A673 (cell line): ENCODE results near the gene OTUD6A. TPM values are rescaled to one million over a fixed set of nuclear protein-coding genes. Genes with fewer than 3 reads are reported as not detected.

Experiments used
- BruUV-seq: library from RNA; stranded (reverse); fragments of 400-500 nt; replicated peaks from 2 replicates; lab custom pipeline; 2021; lab: Mats Ljungman, UMichigan
- CTCF ChIA-PET: fragments of 300-600 bp; sonication (Branson Sonifier 250); formaldehyde crosslinking; loops from one replicate; lab custom pipeline; 2022; ENCODE audit warnings: antibody characterized with exemption; lab: Charles Lee
- POLR2A ChIA-PET: fragments of 300-600 bp; sonication (Branson Sonifier 250); formaldehyde crosslinking; loops from one replicate; lab custom pipeline; 2022; ENCODE audit warnings: antibody characterized with exemption; ENCODE audit not compliant: low non-redundant PET; lab: Charles Lee
- DNase-seq: peaks from one replicate; pipeline ENCODE4 v3.0.0-alpha.2; 2015; ENCODE audit warnings: low spot score
- H3K27ac ChIP-seq: fragments of 200-600 bp; sonication (generic); 2 replicates; pipeline ENCODE4 v1.5.1; 2016; ENCODE audit warnings: mixed run types, low read depth, mild to moderate bottlenecking, mixed read lengths, antibody characterized with exemption, low read length; ENCODE audit not compliant: poor library complexity, severe bottlenecking
- H3K27me3 ChIP-seq: fragments of 200-600 bp; sonication (generic); replicated peaks from 2 replicates; pipeline ENCODE4 v1.6.1; 2017; ENCODE audit warnings: mixed run types, low read depth, mild to moderate bottlenecking, mixed read lengths, antibody characterized with exemption, low read length; ENCODE audit not compliant: insufficient read depth, poor library complexity
- H3K36me3 ChIP-seq: fragments of 200-600 bp; sonication (generic); 2 replicates; pipeline ENCODE4 v1.6.1; 2016; ENCODE audit warnings: mixed run types, mild to moderate bottlenecking, mixed read lengths, antibody characterized with exemption, low read length; ENCODE audit not compliant: insufficient read depth, poor library complexity, severe bottlenecking
- H3K4me1 ChIP-seq: fragments of 200-600 bp; sonication (generic); 2 replicates; pipeline ENCODE4 v1.6.1; 2017; ENCODE audit warnings: mixed run types, mild to moderate bottlenecking, mixed read lengths, antibody characterized with exemption, low read length; ENCODE audit not compliant: insufficient read depth, poor library complexity, severe bottlenecking
- H3K4me3 ChIP-seq: fragments of 200-600 bp; sonication (generic); 2 replicates; pipeline ENCODE4 v1.5.1; 2016; ENCODE audit warnings: low read depth, mixed run types, mild to moderate bottlenecking, mixed read lengths, low read length; ENCODE audit not compliant: poor library complexity, severe bottlenecking
- H3K9me3 ChIP-seq: fragments of 200-600 bp; sonication (generic); 2 replicates; pipeline ENCODE4 v1.6.1; 2016; ENCODE audit warnings: mixed run types, low read depth, mild to moderate bottlenecking, mixed read lengths, antibody characterized with exemption, low read length; ENCODE audit not compliant: poor library complexity, severe bottlenecking
- EZH2 ChIP-seq: fragments of 200-600 bp; sonication (generic); IDR thresholded peaks from 2 replicates; pipeline ENCODE4 v1.6.1; 2017; ENCODE audit warnings: borderline replicate concordance, low read depth, mild to moderate bottlenecking, mixed read lengths, antibody characterized with exemption, low read length; ENCODE audit not compliant: poor library complexity, severe bottlenecking
- intact Hi-C: fragments of 100-400 bp; cut with micrococcal nuclease; formaldehyde crosslinking; loops from one replicate; pipeline ENCODE4 v1.10.0; 2022; ENCODE audit not compliant: unreplicated experiment
- total RNA-seq: library from RNA; stranded (reverse); gene quantifications from 2 replicates; pipeline ENCODE4 v1.2.3, GENCODE V29; 2021
- TF ChIP-seq, protein P1 (sequence below): fragments of 300-800, 200-600 bp; sonication (generic); conservative IDR thresholded peaks from 2 replicates; pipeline ENCODE4 v1.5.1; 2017; ENCODE audit warnings: low read depth, mild to moderate bottlenecking, antibody characterized with exemption, low read length, moderate library complexity, mixed read lengths

Gene OTUD6A
- total RNA-seq, 1 experiment from 2014 or later = not detected

DNA sequence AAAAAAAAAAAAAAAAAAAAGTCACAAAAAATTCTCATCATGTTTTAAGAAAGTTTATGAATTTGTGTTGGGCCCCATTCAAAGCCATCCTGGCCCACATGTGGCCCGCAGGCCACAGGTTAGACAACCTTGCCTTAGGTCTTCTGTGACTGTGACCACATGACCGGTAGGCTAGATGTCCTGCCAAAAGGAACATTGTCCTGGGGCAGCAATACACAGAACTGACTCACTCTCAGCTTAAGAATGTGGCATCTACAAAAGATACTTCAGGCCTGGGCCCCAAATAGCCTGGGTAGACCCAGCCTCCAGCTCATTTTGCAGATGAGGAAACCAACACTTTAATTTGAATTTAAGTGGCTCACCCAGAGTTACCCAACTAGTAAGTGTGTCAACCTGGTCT is 22.5 kb upstream of the OTUD6A start:
- Histone ChIP-seq H3K36me3 (no peaks in the 10 kb centered on the region), H3K9me3 (no peaks in the 10 kb centered on the region), H3K4me1 (no peaks in the 10 kb centered on the region), H3K4me3 (no peak overlapping the region), H3K27me3 (no peaks in the 10 kb centered on the region), H3K27ac (no peak overlapping the region)
- no TSS peak for BruUV-seq
- POLR2A ChIA-PET = no interaction called here
- no peak for TF ChIP-seq EZH2
- TF ChIP-seq, protein P1, sequence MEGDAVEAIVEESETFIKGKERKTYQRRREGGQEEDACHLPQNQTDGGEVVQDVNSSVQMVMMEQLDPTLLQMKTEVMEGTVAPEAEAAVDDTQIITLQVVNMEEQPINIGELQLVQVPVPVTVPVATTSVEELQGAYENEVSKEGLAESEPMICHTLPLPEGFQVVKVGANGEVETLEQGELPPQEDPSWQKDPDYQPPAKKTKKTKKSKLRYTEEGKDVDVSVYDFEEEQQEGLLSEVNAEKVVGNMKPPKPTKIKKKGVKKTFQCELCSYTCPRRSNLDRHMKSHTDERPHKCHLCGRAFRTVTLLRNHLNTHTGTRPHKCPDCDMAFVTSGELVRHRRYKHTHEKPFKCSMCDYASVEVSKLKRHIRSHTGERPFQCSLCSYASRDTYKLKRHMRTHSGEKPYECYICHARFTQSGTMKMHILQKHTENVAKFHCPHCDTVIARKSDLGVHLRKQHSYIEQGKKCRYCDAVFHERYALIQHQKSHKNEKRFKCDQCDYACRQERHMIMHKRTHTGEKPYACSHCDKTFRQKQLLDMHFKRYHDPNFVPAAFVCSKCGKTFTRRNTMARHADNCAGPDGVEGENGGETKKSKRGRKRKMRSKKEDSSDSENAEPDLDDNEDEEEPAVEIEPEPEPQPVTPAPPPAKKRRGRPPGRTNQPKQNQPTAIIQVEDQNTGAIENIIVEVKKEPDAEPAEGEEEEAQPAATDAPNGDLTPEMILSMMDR = no peak
- no peak for DNase-seq
- intact Hi-C loops = loop anchor here (10.0 kb wide), 1 partner anchor 615 kb away; no protein-coding TSS in a partner anchor
- CTCF ChIA-PET = interaction anchor here (0.6 kb wide), 2 partner anchors 564 to 615 kb away, joined by 3 to 10 read pairs; no protein-coding TSS in a partner anchor

DNA sequence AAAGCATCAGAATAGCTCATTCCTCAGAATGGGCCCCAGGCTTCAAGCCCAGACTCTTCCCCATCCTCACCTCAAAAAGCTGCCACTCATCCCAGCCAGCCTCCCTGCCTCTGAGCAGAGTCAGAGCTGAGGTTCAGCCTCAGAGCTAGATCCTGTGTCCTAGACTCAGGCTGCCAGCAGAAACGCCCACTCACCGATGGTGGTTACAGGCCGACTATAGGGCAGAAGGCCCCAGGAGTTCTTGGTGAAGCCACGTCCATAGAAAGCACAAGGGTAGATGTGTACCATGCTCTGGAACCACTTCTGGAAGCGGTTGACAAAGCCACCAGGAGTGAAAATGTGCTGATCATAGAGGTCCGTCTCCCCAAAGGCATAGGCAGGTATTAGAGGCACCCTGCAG is 20.3 kb upstream of the OTUD6A start:
- H3K4me3 ChIP-seq = no peak overlapping the region
- intact Hi-C loops = no loop called here
- BruUV-seq = no TSS peak
- ChIA-PET POLR2A (interaction anchor here (0.6 kb wide), 2 partner anchors 19 to 207 kb away, joined by 3 read pairs; no protein-coding TSS in a partner anchor), CTCF (interaction anchor here (0.6 kb wide), 1 partner anchor 55 kb away, joined by 4 read pairs; no protein-coding TSS in a partner anchor)
- H3K36me3 ChIP-seq = no peaks in the 10 kb centered on the region
- DNase-seq = no peak
- no peak overlapping the region for H3K27ac ChIP-seq
- no peak for TF ChIP-seq EZH2
- TF ChIP-seq, protein P1 = no peak
- no peaks in the 10 kb centered on the region for H3K4me1 ChIP-seq
- H3K27me3 ChIP-seq = no peaks in the 10 kb centered on the region
- no peaks in the 10 kb centered on the region for H3K9me3 ChIP-seq

DNA sequence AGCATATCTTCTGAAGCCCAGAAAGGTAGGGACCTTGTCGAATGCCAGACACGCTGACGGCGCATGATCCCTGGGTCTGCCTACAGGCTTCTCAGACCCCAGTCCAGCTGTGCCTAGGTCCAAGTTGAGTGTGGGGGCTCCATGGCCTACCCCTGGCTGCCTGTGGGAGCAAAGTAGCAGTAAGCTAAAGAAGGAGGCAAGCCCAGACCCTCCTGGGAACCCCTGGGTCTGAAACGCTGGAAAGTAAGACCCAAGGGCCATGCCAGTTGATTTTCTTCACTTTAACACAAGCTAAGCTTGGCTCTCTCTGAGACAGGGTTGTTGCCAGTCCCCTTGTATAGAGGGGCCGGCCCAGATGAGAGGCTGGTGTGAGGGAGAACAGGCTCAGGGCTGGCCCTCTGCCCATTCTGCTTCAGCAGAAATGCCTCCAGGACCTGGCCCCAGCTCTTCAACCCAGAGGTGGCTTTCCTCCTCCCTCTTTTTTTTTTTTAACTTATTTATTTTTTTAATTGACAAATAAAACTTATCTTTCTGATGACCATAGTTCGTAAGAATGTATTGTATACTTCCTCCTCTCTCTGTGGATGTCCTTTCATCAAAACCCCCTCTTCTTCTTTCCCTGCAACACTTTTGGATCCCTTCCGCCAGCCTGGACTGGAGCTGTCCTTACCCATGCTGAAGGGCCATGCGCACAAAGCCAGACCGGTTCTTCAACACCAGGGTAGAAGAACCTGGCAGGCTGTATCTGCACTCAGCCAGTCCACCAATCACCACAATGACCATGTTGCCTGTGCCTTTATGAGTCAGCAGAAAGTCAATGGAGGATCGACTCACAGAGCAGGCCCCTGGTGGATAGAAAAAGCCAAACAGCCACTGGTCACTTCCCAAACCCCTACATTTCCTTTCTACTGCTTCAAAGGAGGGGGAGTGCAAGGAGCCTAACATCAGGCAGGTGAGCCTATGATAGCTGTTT is 19.6 kb upstream of the OTUD6A start:
- Histone ChIP-seq H3K4me1 (no peaks in the 10 kb centered on the region), H3K9me3 (no peaks in the 10 kb centered on the region), H3K27ac (no peak overlapping the region), H3K27me3 (no peaks in the 10 kb centered on the region), H3K36me3 (no peaks in the 10 kb centered on the region), H3K4me3 (no peak overlapping the region)
- TF ChIP-seq, protein P1 = no peak
- intact Hi-C loops = no loop called here
- CTCF ChIA-PET = interaction anchor here (0.6 kb wide), 1 partner anchor 54 kb away, joined by 4 read pairs; no protein-coding TSS in a partner anchor
- no peak for DNase-seq
- POLR2A ChIA-PET = interaction anchor here (0.6 kb wide), 1 partner anchor 18 kb away, joined by 3 read pairs; no protein-coding TSS in a partner anchor
- BruUV-seq = no TSS peak
